Effector CD4-positive, alpha-beta T cell (primary cell): ENCODE measurements around the gene NCOA4.
"Not testable (repeated sequence)": the region's sequence is repeated elsewhere in the genome, so short reads cannot be mapped to it uniquely, and the experiment has no call there.

Experiments
- DNase-seq: peaks from one replicate; pipeline ENCODE4 v3.0.0-alpha.2; 2020
- total RNA-seq: gene quantifications from one replicate; lab custom pipeline; 2026; lab: John Stamatoyannopoulos, UW

NCOA4 gene
- total RNA-seq: 123 reads per million, percentile 86 among the genes with 10 or more reads in this experiment

DNA sequence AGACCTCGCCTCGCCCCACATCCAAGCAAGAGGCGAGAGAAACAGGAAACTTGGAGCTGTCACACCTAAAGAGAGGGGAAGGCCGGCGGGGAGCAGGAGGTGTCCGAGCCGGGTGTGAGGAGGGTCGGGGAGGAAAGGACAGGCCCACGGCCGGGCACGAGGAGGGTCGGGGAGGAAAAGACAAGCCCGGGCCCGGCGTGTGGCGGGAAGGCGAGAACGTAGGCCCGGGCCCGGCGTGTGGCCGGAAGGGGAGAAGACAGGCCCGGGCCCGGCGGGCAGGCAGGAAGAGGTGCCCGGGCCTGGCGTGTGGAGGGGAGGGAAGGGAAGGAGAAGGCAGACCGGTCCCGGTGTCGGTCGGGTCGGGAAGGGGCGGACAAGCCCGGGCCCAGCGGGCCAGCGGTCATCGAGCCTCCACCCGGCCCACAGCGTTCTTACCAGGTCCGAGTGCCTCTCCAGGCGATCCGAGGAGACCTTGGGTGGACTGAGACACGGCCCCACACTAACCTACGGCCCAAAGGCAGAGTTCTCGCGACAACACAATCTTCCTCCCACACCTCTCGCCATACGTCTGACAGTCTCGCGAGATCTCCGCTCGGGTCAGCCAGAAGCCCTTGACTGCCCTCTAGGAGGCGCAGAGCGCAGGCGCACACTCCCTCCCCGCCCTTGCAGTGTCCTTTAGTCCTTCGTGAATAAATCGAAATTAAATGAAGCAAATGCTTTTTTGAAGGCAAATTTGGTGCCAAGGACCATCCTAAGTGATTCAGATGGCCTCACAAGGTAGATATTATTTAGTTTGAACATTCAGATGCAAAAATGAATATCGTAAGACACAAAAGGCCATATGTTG lies at the start of gene NCOA4:
Gene NCOA4 (minus strand): TSS at position 533 of the 847 bp plus-strand sequence. CDS start 13,943 bp downstream, outside the sequence.
- DNase-seq: peak; percentile 98

DNA sequence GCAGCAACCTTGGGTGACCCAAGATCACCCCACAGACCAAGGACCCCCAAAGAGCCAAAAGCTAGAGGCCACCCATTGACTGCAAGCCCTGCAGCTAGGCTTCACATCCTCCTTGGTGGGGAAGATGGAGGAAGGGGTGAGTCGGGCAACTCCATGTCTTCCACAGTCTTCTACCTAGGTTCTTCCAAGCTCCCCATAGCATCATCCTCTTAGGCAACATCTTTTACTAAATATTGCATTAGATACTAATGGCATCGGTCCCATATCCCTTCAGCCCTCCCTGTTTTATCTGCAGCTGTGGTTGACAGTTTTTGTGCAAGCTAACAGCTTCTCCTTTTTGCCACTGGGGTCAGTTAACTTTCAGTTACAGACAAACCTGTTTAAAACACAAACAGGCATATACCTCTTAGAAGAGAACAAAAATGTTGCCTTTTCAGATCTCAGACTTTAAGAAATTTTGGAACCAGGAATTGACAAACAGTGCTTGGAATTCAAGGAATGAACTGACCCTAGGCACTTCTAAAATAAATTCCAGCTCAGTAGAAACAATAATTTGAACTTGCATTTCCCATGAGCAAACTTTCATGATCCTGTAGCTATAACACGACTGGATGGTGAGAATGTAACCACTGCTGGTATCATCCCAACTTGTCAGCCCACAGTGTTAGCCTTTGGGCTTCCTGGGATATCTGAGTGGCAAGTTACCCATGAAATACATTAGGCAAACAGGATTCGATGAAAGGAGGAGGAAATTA lies 49.6 kb upstream of the NCOA4 start:
- DNase-seq: no peak

DNA sequence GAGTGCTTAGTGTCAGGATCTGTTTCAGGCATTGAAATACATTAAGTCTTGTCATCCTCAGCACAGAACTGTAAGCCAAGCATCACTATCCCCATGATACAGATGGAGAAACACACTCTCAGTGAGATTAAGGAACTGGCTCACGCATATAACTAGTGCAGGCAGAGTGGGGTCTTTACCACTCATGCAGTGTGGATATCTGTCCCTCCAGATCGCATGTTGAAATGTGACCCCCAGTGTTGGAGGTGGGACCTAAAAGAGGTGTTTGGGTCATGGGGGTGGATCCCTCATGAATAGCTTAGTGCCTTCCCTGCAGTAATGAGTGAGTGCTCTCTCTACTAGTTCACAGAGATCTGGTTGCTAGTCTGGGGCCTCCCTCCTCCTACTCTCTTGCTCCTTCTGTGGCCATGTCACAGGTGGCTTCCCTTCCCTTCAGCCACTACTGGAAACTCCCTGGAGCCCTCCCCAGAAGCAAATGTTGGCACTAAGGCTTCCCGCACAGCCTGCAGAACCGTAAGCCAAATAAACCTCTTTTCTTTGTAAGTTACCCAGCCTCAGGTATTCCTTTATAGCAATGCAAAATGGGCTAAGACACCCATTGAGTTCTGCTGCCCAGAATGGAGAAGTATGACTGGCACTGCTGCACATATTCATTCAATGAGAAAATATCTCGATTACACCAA lies 47.4 kb upstream of the NCOA4 start:
- DNase-seq: no peak

DNA sequence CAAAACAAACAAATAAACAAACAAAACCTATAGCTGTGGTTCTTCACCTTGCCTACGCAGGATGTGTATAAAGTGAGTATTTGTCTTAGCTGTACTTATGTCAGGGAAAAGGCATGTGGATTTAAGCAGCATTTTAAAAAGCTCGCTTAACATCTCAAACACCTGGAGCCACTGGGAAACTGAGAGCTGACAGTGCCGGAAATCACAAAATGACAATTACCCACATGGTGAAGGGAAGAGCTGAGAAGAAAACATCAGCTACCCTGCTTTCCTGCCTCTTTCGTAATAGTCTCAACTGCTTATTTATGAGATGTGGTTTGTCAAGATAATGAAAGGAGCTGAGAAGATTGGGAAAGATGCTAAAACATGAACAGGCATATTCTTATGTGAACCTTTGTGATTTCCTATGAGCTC lies 46.7 kb upstream of the NCOA4 start:
- DNase-seq: no peak

DNA sequence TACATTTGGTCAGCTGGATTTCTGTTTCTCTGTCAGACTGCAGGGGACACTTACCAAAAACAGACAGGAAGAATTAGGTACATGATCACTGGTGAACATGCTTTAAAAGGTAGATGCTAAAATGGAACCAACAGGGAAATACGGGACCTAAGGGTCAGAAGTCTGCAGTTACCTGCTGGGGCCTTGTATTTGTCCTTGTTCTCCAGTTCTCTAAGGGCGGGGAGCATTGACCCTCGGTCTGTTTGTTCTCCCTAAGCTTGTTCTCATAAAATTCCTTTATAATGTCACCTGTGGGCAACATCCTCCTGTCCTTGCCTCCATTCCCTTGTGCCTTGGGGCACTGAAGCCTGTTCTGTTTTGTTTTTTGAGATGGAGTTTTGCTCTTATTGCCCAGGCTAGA lies 45.4 kb upstream of the NCOA4 start:
- no peak for DNase-seq

DNA sequence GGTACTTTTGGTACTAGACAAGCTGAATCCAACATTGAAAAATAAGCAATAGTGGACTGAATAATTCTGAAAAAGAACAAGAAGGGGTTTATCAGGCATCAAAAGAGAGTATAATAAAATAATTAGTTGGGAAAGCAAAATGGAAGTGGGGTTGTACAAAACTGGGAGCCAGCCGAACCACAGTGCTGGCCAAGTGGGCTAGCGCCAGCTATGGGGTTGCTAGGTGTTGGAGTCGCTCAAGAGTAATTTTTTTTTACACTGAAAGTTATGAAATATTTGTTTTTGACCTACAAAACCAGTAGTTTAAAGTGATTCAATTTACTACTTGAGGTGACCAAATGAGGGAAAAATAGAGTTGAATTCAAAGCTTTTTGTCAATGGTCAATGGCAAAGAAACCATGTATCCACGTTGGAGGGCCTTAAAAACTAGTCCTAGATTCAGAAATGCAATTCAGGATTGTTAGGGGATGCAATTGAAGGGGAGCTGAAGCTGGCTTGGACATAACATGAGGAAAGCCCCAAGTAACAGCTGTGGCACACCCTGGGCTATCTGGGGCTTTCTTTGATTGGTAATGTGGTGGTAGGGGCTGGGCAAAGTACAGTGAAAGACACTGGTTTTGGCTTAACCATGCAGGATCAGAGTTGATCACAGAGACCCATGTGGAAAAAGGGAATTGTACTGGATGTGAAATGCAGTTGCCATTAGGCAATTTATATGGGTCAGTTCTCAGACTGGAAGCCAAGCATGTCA lies 43.9 kb upstream of the NCOA4 start:
- no peak for DNase-seq

DNA sequence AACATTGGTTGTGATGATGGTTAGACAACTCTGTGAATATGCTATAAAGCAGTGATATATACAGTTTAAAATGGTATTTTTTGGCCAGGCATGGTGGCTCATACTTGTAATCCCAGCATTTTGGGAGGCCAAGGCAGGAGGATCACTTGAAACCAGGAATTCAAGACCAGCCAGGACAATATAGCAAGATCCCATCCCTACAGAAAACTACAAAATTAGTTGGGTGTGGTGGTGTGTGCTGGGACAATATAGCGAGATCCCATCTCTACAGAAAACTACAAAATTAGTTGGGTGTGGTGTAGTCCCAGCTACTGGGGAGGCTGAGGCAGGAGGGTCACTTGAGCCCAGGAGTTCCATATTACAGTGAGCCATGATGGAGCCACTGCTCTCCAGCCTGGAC lies 43.1 kb upstream of the NCOA4 start:
- DNase-seq: no peak

DNA sequence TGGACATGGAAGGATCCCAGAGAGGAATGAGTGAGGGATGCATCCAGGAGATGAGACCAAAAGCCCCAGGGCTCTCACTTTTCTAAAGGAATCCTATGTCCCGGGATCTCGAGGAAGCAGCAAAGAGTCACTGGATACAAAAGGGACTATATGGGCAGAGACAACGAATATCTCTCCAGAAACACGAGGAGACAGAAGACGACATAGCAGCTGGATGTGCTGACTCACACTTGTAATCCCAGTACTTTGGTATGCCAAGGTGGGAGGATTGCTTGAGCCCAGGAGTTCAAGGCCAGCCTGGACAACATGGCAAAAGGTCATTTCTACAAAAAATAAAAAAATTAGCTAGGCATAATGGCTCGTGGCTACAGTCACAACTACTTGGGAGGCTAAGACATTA lies 40.3 kb upstream of the NCOA4 start:
- no peak for DNase-seq

DNA sequence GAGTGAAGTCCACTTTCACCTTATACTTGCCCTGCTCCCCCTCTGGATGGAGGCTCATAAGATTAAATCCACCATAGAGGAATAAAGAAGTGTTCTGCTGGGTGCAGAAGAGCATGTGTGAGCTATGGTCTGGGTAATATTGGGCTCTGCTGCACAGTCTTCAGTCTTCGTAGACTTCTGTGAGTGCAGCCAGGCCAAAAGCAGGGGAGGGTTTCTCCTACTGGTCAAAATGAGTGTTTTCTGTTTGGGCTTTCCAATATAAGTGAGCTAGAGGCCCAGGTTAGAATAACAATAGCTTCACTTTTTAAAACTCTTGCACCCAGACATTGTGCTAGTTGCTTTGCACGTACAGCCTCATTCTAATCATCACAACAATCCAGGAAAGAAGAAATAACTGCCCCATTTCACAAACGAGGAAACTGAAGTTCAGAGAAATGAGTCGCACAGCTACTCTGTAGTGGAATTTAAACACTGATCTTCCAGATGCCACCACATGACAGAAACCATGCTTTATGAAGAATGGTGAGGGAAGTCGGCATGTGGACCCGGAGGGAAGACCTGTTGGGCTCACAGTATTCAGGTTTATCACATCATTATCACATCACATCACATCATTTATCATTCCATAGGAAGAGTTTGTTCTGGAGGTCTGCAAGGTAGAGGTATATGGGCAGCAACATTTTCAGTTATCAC lies 39.5 kb upstream of the NCOA4 start:
- DNase-seq: no peak

DNA sequence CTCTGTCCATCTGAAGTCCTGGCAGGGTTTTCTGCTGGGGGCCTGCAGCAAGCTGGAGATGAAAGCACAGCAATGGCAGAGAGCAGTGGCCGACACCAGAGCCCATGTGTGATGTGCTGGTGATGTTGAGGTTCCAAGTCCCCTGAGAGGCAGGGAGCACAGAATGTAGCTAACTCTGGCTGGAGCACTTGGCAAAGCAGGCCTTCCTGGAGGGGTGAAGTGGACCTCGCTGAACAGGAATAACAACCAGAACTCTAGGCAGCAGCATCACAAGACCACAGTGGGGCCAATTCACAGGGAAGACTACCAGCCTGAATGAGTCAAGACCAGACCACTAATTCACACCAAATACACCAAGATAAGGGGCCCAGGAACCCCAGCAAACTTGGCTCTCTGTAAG lies 38.5 kb upstream of the NCOA4 start:
- no peak for DNase-seq

DNA sequence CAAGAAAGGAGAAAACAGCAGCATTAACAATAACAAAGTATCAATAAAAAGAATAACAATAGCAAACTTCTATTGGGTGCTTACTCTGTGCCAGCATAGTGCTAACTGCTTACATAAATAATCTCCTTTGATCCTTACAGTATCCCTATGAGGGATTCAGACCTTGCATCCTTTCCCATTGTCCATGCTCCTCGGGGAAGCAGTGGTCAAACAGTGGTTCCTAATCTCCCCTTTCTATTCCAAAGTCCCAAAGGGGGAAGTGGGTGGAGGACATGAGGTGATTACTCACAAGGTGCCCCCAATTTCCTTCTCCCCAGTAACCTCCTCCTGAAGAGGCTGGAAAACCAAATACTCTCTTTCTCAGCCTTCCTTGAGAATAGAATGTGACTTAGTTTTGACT lies 37.7 kb upstream of the NCOA4 start:
- DNase-seq: no peak

DNA sequence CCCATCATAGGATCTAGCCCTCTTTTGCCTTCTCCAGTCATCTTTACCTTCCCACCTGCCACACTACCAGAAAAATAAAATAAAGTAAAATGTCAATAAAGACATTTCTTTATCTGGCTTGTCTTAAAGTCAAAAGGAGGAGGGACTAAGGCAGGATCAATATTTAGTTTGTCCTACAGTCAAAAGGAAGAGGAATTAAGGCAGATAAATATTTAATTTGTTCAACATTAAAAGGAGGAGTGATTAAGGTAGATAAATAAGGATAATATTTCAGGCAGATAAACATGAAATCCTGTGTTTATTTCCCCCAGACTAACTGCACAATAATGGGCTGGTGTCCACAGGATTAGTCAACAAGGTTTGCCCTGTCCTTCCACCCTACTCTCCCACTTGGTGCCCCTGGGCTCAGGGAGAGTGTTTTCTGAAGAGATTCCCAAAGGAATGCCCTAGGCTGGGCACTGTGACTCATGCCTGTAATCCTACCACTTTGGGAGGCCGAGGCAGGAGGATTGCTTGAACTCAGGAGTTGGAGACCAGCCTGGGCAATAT lies 33.9 kb upstream of the NCOA4 start:
- no peak for DNase-seq

DNA sequence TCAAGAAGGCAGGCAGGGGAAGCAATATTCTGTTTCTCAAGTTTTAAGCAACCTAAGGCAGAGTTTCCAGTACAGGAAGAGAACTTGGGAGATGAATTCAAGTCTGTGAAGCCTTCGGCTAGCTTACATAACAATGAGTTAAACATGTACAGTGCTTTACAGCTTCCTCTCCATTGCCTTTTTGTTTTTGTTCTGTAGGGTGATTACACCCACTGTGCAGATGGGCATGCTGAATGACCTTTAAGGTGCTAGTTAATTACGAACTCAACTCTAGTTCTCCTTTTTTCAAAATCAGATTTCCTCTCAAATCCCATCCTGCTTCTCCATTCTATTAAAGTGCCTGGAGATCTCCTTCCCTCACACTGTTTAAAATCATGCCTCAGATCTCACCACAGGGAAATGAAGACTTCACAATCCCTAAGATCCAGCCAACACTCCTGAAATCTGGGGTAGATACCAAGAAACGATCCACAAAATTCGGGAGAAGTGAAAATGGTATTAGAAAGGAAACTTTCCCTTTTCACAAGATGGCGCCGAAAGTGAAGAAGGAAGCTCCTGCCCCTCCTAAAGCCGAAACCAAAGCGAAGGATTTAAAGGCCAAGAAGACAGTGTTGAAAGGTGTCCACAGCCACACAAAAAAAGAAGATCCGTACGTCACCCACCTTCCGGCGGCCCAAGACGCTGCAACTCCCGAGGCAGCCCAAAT lies 32.5 kb upstream of the NCOA4 start:
- no peak for DNase-seq

DNA sequence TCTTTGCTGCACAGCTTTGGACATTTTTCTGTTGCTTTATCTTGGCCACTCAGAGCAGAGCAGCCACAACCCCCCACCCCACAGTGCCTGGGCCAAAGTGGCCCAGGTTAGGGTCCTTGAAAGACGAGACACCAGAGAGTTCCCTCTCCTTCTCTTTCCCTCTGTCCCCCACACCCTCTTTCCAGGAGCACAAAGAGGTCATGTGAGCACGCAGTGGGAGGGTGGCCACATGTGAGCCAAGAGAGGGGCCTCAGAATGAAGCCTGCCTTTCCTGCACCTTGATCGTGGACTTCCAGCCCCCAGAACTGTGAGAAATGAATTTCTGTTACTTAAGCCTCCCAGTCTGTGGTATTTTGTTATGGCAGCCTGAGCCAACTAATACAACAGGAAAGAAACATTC lies 30.3 kb upstream of the NCOA4 start:
- no peak for DNase-seq

DNA sequence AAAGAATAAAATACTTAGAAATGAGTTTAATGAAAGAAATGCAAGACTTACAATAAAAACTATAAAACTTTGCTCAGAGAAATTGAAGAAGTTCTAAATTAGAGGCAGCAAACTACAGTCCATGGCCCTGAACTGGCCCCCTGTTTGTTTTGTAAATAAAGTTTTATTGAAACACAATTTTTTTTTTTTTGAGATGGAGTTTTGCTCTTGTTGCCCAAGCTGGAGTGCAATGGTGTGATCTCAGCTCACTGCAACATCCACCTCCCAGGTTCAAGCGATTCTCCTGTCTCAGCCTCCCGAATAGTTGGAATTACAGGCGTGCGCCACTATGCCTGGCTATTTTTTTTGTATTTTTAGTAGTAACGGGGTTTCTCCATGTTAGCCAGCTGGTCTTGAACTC lies 27.5 kb upstream of the NCOA4 start:
- DNase-seq: not testable (repeated sequence)

DNA sequence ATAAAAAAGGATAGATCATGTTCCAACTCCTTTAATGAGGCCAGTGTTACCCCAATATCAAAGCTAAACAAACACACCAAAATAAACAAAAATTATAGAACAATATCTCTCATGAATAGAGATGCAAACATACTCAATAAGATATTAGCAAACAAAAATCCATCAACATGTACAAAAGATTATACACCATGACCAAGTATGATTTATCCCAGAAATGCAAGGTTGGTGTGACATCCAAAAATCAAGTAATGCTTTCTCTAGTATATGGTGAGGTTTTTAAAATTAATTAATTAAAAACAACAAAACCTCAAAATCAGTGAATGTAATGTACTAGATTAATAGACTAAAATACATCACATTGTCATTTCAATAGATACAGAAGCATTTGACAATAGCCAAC lies 26.6 kb upstream of the NCOA4 start:
- no peak for DNase-seq

DNA sequence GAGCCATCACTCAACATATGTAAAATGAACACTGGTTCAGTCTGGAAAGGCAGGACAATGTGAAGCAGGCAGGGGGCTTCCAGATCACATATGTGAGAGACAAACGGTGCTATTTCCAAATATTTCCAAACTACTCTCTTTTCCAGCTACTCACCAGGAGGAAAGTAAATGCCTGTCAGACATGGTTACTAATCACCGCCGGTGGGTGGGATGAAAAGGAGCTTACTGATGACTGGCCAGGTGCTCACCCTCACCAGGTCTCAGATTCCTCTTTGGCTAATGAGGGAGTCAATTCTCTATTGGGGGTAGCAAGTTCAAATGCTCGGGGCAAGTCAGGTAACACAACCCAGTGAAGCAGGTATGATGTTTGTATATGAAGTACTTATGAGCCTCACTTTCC lies 25.3 kb upstream of the NCOA4 start:
- no peak for DNase-seq

DNA sequence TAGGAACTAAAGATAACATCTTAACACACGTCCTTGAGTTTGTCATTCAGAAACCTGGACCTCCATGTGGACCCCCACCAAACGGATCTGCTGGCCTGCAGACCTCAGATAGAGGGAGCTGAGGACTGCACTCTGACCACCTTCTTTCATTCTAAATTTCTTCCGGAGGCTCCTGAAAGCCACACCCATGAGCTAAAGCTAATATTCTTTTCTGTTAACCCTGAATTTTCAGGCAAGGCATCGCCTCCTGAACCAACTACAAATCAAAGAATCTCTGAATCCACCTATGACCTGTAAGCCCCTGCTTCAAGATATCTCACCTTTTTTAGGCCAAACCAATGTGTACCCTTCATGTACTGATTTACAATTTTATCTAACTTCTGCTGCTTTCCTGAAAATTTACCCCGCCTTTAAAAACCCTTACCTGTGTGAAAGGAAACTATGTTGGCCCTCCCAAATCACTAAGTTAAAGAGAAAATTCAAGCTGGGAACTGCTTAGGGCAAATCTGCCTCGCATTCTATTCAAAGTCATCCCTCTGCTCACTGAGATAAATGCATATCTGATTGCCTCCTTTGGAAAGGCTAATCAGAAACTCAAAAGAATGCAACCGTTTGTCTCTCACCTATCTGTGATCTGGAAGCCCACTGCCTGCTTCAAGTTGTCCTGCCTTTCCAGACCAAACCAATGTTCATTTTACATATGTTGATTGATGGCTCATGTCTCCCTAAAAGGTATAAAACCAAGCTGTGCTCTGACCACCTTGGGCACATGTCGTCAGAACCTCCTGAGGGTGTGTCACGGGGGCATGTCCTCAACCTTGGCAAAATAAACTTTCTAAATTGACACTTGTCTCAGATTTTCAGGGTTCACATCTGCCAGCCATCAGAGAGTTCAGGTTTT lies 23.4 kb upstream of the NCOA4 start:
- DNase-seq: no peak

DNA sequence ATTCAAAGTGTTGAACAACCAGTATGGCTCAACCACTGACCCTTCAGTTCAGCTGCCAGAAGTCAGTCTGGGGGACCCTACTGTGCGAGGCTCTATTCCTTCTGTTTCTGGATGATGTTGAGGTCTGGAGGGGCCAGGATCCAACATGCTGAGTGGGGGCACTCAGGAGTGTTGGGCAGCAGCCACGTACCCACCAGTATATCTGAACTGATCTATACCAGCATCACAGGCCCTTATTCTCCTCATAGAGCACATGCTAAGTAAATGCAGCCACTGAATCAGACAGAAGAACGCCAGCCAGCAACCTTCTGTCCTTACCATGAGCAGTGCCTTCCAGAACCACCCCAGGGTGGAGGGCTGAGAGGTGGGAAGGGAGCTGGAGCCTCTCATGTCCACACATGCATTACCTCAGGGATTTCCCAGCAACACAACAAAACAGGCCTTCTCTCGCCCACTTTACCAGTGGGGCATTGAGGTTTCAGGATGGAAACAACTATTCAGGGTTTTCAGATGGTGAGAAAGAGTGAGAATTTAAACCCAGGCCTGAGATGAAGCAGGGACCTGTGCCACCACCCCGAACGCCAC lies 22.5 kb upstream of the NCOA4 start:
- DNase-seq: no peak
